ENCODE results near the gene OSBPL10.

Gene OSBPL10

GRCh38 chr3:31960793-31961431, 20.1 kb downstream of the OSBPL10 start:
- DNase-seq = no peak
- H3K4me1 ChIP-seq = peaks cover 0 to 40% (median 24%) of the 10 kb centered on the region in 4 donors
- H3K27me3 ChIP-seq = no peaks in the 10 kb centered on the region
- no peak for TF ChIP-seq CTCF (IDR thresholded peaks at IDR 0.05)
- peak overlapping the region; percentile 70 to 83 for H3K27ac ChIP-seq
- H3K4me3 ChIP-seq = peak overlapping the region in 1 of 2 donors; percentile 41
- no peaks in the 10 kb centered on the region for H3K36me3 ChIP-seq
- H3K9me3 ChIP-seq = peaks cover 0 to 3% (median under 1%) of the 10 kb centered on the region in 3 donors
- intact Hi-C loops (cut with DNase I; ENCODE audit: low total_unique reads) = no loop called here

GRCh38 chr3:31959951-31960792, 20.9 kb downstream of the OSBPL10 start:
- H3K36me3 ChIP-seq = peaks cover 0 to 3% (median 0%) of the 10 kb centered on the region in 3 donors
- peaks cover 0 to 10% (median 8%) of the 10 kb centered on the region in 3 donors for H3K9me3 ChIP-seq
- intact Hi-C loops (cut with DNase I; ENCODE audit: low total_unique reads) = no loop called here
- DNase-seq = no peak
- peak overlapping the region; percentile 41 to 45 for H3K4me3 ChIP-seq
- peaks cover 0 to 40% (median 24%) of the 10 kb centered on the region in 4 donors for H3K4me1 ChIP-seq
- TF ChIP-seq CTCF (IDR thresholded peaks at IDR 0.05) = no peak
- peak overlapping the region; percentile 70 to 83 for H3K27ac ChIP-seq
- no peaks in the 10 kb centered on the region for H3K27me3 ChIP-seq

- H3K27me3 ChIP-seq = no peaks in the 10 kb centered on the region
- peak overlapping the region; percentile 70 to 83 for H3K27ac ChIP-seq
- intact Hi-C loops (cut with DNase I; ENCODE audit: low total_unique reads) = no loop called here
- peaks cover 0 to 40% (median 24%) of the 10 kb centered on the region in 4 donors for H3K4me1 ChIP-seq
- H3K36me3 ChIP-seq = peaks cover 0 to 3% (median 0%) of the 10 kb centered on the region in 3 donors
- no peak for TF ChIP-seq CTCF (IDR thresholded peaks at IDR 0.05)
- H3K9me3 ChIP-seq = peaks cover 0 to 12% (median 9%) of the 10 kb centered on the region in 3 donors
- DNase-seq = no peak
- peak overlapping the region; percentile 41 to 45 for H3K4me3 ChIP-seq
Measured at GRCh38 chr3:31959251-31959650, 21.8 kb downstream of the OSBPL10 start.

DNA sequence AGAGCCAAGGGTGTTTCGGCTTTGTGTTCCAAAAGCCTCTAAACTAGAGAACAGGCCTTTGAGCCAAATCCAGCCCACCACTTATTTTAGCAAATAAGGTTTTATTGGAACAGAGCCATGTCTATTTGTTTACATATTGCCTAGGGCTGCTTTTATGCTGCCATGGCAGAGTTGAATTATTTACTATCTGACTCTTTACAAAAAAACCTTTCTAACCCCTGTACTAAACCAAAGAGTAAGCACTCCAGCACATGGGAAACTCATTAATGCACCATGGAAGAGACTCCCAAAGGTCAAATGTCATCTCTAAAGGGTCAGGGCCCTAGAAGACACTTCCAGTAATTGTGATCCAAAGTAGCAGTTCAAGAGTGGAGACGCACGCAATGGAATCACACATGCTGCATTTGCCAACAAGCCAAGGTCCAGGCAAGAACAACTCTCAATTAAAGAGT, 22.3 kb downstream of the OSBPL10 start:
- DNase-seq = no peak
- intact Hi-C loops (cut with DNase I; ENCODE audit: low total_unique reads) = no loop called here

More for the DNA sequence above, 22.3 kb downstream of the OSBPL10 start:
- Histone ChIP-seq H3K4me1 (peaks cover 0 to 40% (median 24%) of the 10 kb centered on the region in 4 donors), H3K4me3 (no peak overlapping the region), H3K27me3 (no peaks in the 10 kb centered on the region), H3K27ac (peak overlapping the region; percentile 70 to 83), H3K36me3 (peaks cover 0 to 3% (median 0%) of the 10 kb centered on the region in 3 donors), H3K9me3 (peaks cover 0 to 12% (median 9%) of the 10 kb centered on the region in 3 donors)
- no peak for TF ChIP-seq CTCF (IDR thresholded peaks at IDR 0.05)

Measured in tibial artery (tissue), 4 donors.